Measurements from ENCODE around the gene LENG8. TPM values are rescaled to one million over a fixed set of nuclear protein-coding genes. Genes with fewer than 3 reads are reported as not detected.
A peak's percentile ranks its signal among the peaks of the same experiment; 100 is the strongest.

The LENG8 gene
- 10 to 100 TPM in 2 of 6 donors, 1 to 10 TPM in 4; 4.0 to 17.4 (median 8.6) TPM for polyA plus RNA-seq (ENCODE audit: low read depth in 6 of 6)

GRCh38 chr19:54448774-54449700 is at the start of gene LENG8:
Gene LENG8 (plus strand): TSS chr19:54449199. CDS start chr19:54451345, 2,146 bp downstream.
- Mint-ChIP-seq H3K27me3 (no peaks in the 10 kb centered on the region), H3K9me3 (peaks cover 0 to 2% (median 0%) of the 10 kb centered on the region in 7 donors), H3K4me1 (peaks cover 34 to 57% (median 39%) of the 10 kb centered on the region in 3 donors), H3K4me3 (peak within 1 kb of the TSS; percentile 89 to 99 (median 98)), H3K27ac (peak within 1 kb of the TSS; percentile 99 to 100 (median 100)), H3K36me3 (peaks cover 6 to 17% of the 10 kb centered on the region in 2 donors)
- DNase-seq (peak; percentile 99), ATAC-seq (ENCODE audit: low read depth in 2 of 2) (peak; percentile 86 to 88)

GRCh38 chr19:54400913-54401312 is 48.1 kb upstream of the LENG8 start:
- no peak for ATAC-seq (ENCODE audit: low read depth in 2 of 2)
- Mint-ChIP-seq H3K4me3 (no peak overlapping the region), H3K27ac (no peak overlapping the region), H3K9me3 (peaks cover 0 to 1% (median 0%) of the 10 kb centered on the region in 7 donors), H3K36me3 (no peaks in the 10 kb centered on the region), H3K27me3 (peaks cover 5 to 42% (median 33%) of the 10 kb centered on the region in 3 donors), H3K4me1 (peaks cover 0 to 2% (median 0%) of the 10 kb centered on the region in 3 donors)
- DNase-seq: no peak

GRCh38 chr19:54403054-54403453 is 45.9 kb upstream of the LENG8 start:
- Mint-ChIP-seq H3K27ac (peak overlapping the region in 1 of 6 donors; percentile 49), H3K27me3 (peaks cover 4 to 35% (median 34%) of the 10 kb centered on the region in 3 donors)
- no peak for ATAC-seq (ENCODE audit: low read depth in 2 of 2)

GRCh38 chr19:54405628-54406027 is 43.4 kb upstream of the LENG8 start:
- Mint-ChIP-seq H3K27me3 (peaks cover 6 to 30% (median 29%) of the 10 kb centered on the region in 3 donors), H3K27ac (no peak overlapping the region), H3K4me1 (peaks cover 0 to 4% (median 4%) of the 10 kb centered on the region in 3 donors), H3K36me3 (no peaks in the 10 kb centered on the region), H3K4me3 (no peak overlapping the region), H3K9me3 (peaks cover 0 to 8% (median 2%) of the 10 kb centered on the region in 7 donors)
- DNase-seq (no peak), ATAC-seq (ENCODE audit: low read depth in 2 of 2) (no peak)

More at GRCh38 chr19:54403054-54403453, 45.9 kb upstream of the LENG8 start:
- Mint-ChIP-seq H3K4me3 (no peak overlapping the region), H3K9me3 (peaks cover 0 to 6% (median 0%) of the 10 kb centered on the region in 7 donors), H3K4me1 (peaks cover 0 to 2% (median under 1%) of the 10 kb centered on the region in 3 donors), H3K36me3 (no peaks in the 10 kb centered on the region)
- no peak for DNase-seq

GRCh38 chr19:54407780-54408179 is 41.2 kb upstream of the LENG8 start:
- DNase-seq (no peak), ATAC-seq (ENCODE audit: low read depth in 2 of 2) (no peak)
- Mint-ChIP-seq H3K36me3 (no peaks in the 10 kb centered on the region), H3K27ac (peak overlapping the region in 5 of 6 donors; percentile 56 to 97 (median 76)), H3K4me1 (peaks cover 0 to 8% (median 4%) of the 10 kb centered on the region in 3 donors), H3K9me3 (peaks cover 0 to 8% (median 2%) of the 10 kb centered on the region in 7 donors), H3K4me3 (peak overlapping the region in 2 of 8 donors; percentile 22 to 75), H3K27me3 (peaks cover 17 to 39% (median 36%) of the 10 kb centered on the region in 3 donors)

GRCh38 chr19:54408456-54409026 is 40.5 kb upstream of the LENG8 start:
- ATAC-seq (ENCODE audit: low read depth in 2 of 2) (no peak), DNase-seq (no peak)
- Mint-ChIP-seq H3K4me3 (no peak overlapping the region), H3K36me3 (peaks cover 0 to 6% of the 10 kb centered on the region in 2 donors), H3K27me3 (peaks cover 21 to 39% (median 33%) of the 10 kb centered on the region in 3 donors), H3K9me3 (peaks cover 0 to 10% (median 4%) of the 10 kb centered on the region in 7 donors), H3K27ac (peak overlapping the region in 2 of 6 donors; percentile 97 to 99), H3K4me1 (peaks cover 0 to 12% (median 4%) of the 10 kb centered on the region in 3 donors)

- DNase-seq: no peak
- H3K27me3 Mint-ChIP-seq: peaks cover 35 to 38% (median 36%) of the 10 kb centered on the region in 3 donors
- H3K27ac Mint-ChIP-seq: peak overlapping the region in 2 of 6 donors; percentile 7 to 28
Measured at GRCh38 chr19:54411033-54411432, 38.0 kb upstream of the LENG8 start.

GRCh38 chr19:54412877-54413276 is 36.1 kb upstream of the LENG8 start:
- H3K27ac Mint-ChIP-seq: no peak overlapping the region
- H3K36me3 Mint-ChIP-seq: peaks cover 0 to 25% of the 10 kb centered on the region in 2 donors
- no peak overlapping the region for H3K4me3 Mint-ChIP-seq
- ATAC-seq (ENCODE audit: low read depth in 2 of 2): no peak
- no peak for DNase-seq
- peaks cover 46 to 52% (median 49%) of the 10 kb centered on the region in 3 donors for H3K27me3 Mint-ChIP-seq
- peaks cover 0 to 17% (median 8%) of the 10 kb centered on the region in 7 donors for H3K9me3 Mint-ChIP-seq
- H3K4me1 Mint-ChIP-seq: peaks cover 14 to 26% (median 15%) of the 10 kb centered on the region in 3 donors

More at GRCh38 chr19:54411033-54411432, 38.0 kb upstream of the LENG8 start:
- H3K36me3 Mint-ChIP-seq: peaks cover 0 to 16% of the 10 kb centered on the region in 2 donors
- H3K9me3 Mint-ChIP-seq: peaks cover 0 to 17% (median 8%) of the 10 kb centered on the region in 7 donors
- ATAC-seq (ENCODE audit: low read depth in 2 of 2): no peak
- peaks cover 4 to 17% (median 6%) of the 10 kb centered on the region in 3 donors for H3K4me1 Mint-ChIP-seq
- peak overlapping the region in 1 of 8 donors; percentile 52 for H3K4me3 Mint-ChIP-seq

GRCh38 chr19:54414156-54414555 is 34.8 kb upstream of the LENG8 start:
- peaks cover 51 to 60% (median 56%) of the 10 kb centered on the region in 3 donors for H3K27me3 Mint-ChIP-seq
- ATAC-seq (ENCODE audit: low read depth in 2 of 2) (no peak), DNase-seq (no peak)
- peak overlapping the region in 2 of 6 donors; percentile 81 to 94 for H3K27ac Mint-ChIP-seq
- peaks cover 18 to 26% (median 21%) of the 10 kb centered on the region in 3 donors for H3K4me1 Mint-ChIP-seq
- peaks cover 0 to 12% (median 4%) of the 10 kb centered on the region in 7 donors for H3K9me3 Mint-ChIP-seq
- H3K36me3 Mint-ChIP-seq: peaks cover 0 to 25% of the 10 kb centered on the region in 2 donors
- no peak overlapping the region for H3K4me3 Mint-ChIP-seq

GRCh38 chr19:54415208-54415900 is 33.6 kb upstream of the LENG8 start, which contains the start of gene TTYH1:
Gene TTYH1 (plus strand): TSS chr19:54415464. CDS start chr19:54415553, 89 bp downstream.
- peaks cover 18 to 26% (median 21%) of the 10 kb centered on the region in 3 donors for H3K4me1 Mint-ChIP-seq
- H3K36me3 Mint-ChIP-seq: peaks cover 0 to 25% of the 10 kb centered on the region in 2 donors
- peak within 1 kb of the TSS in 3 of 8 donors; percentile 12 to 37 (median 25) for H3K4me3 Mint-ChIP-seq
- DNase-seq (peak; percentile 29), ATAC-seq (ENCODE audit: low read depth in 2 of 2) (peak; percentile 68 to 71)
- H3K27me3 Mint-ChIP-seq: peaks cover 56 to 66% (median 60%) of the 10 kb centered on the region in 3 donors
- peaks cover 0 to 12% (median 4%) of the 10 kb centered on the region in 7 donors for H3K9me3 Mint-ChIP-seq
- H3K27ac Mint-ChIP-seq: peak within 1 kb of the TSS in 3 of 6 donors; percentile 20 to 94 (median 26)

- H3K27ac Mint-ChIP-seq: peak overlapping the region in 1 of 6 donors; percentile 26
- ATAC-seq (ENCODE audit: low read depth in 2 of 2): no peak
Measured at GRCh38 chr19:54415901-54416673, 32.9 kb upstream of the LENG8 start.

More at GRCh38 chr19:54415901-54416673, 32.9 kb upstream of the LENG8 start:
- H3K27me3 Mint-ChIP-seq: peaks cover 50 to 66% (median 54%) of the 10 kb centered on the region in 3 donors
- no peak overlapping the region for H3K4me3 Mint-ChIP-seq
- no peak for DNase-seq
- H3K4me1 Mint-ChIP-seq: peaks cover 18 to 24% (median 21%) of the 10 kb centered on the region in 3 donors
- peaks cover 0 to 12% (median 4%) of the 10 kb centered on the region in 7 donors for H3K9me3 Mint-ChIP-seq
- peaks cover 0 to 25% of the 10 kb centered on the region in 2 donors for H3K36me3 Mint-ChIP-seq
